Stimulated activated CD8-positive, alpha-beta memory T cell treated with anti-CD3 and anti-CD28 coated beads, Interleukin-2, amount 100 ng/mL, for 48 hours (primary cell): Measurements from ENCODE around the gene ZNF70.
"Not testable (repeated sequence)": the region's sequence is repeated elsewhere in the genome, so short reads cannot be mapped to it uniquely, and the experiment has no call there.

Experiments
- DNase-seq, 2 donors: peaks; one replicate each; pipeline ENCODE4 v3.0.0-alpha.2; 2020; ENCODE audit warnings: low read depth in 2 of 2

Gene ZNF70

GRCh38 chr22:23756891-23757290 is 6.0 kb upstream of the ZNF70 start:
- no peak for DNase-seq

GRCh38 chr22:23755711-23756110 is 4.8 kb upstream of the ZNF70 start:
- no peak for DNase-seq

- no peak for DNase-seq
Measured at GRCh38 chr22:23754980-23755636, 4.2 kb upstream of the ZNF70 start.

GRCh38 chr22:23754220-23754919 is 3.5 kb upstream of the ZNF70 start, which contains the start of gene VPREB3:
Gene VPREB3, minus strand, starts transcription at chr22:23754425. Its CDS starts 62 bp downstream, at chr22:23754363.
- no peak for DNase-seq

- DNase-seq = no peak
Measured at GRCh38 chr22:23753385-23753784, 2.5 kb upstream of the ZNF70 start.

- no peak for DNase-seq
Measured at GRCh38 chr22:23752750-23753149, 1.8 kb upstream of the ZNF70 start.

GRCh38 chr22:23752090-23752691 is 1.3 kb upstream of the ZNF70 start:
- no peak for DNase-seq

- no peak for DNase-seq
Measured at GRCh38 chr22:23751441-23751996, 607 bp upstream of the ZNF70 start.

- no peak for DNase-seq
Measured at GRCh38 chr22:23750367-23750713, 572 bp downstream of the ZNF70 start.

- DNase-seq = no peak
Measured at GRCh38 chr22:23749841-23750301, 1.0 kb downstream of the ZNF70 start.

- no peak for DNase-seq
Measured at GRCh38 chr22:23745791-23746190, 5.1 kb downstream of the ZNF70 start.

GRCh38 chr22:23744485-23744884 is 6.4 kb downstream of the ZNF70 start:
- no peak for DNase-seq

- no peak for DNase-seq
Measured at GRCh38 chr22:23744001-23744400, 6.9 kb downstream of the ZNF70 start.

- DNase-seq = no peak
Measured at GRCh38 chr22:23743303-23743705, 7.6 kb downstream of the ZNF70 start.

- DNase-seq = no peak
Measured at GRCh38 chr22:23742505-23743264, 8.2 kb downstream of the ZNF70 start.

- no peak for DNase-seq
Measured at GRCh38 chr22:23737696-23738095, 13.2 kb downstream of the ZNF70 start.

GRCh38 chr22:23728108-23728507 is 22.8 kb downstream of the ZNF70 start:
- not testable (repeated sequence) for DNase-seq

GRCh38 chr22:23722724-23723123 is 28.2 kb downstream of the ZNF70 start:
- DNase-seq = no peak

- DNase-seq = no peak
Measured at GRCh38 chr22:23722160-23722559, 28.8 kb downstream of the ZNF70 start.

- DNase-seq = no peak
Measured at GRCh38 chr22:23720855-23721254, 30.1 kb downstream of the ZNF70 start.

GRCh38 chr22:23718371-23719165 is 32.3 kb downstream of the ZNF70 start:
- DNase-seq = no peak
